Right atrium auricular region (tissue), 2 donors: ENCODE results near the gene IL17D. TPM values are rescaled to one million over a fixed set of nuclear protein-coding genes. Genes with fewer than 3 reads are reported as not detected.
A peak's percentile ranks its signal among the peaks of the same experiment; 100 is the strongest.

ENCODE experiments used
- DNase-seq: peaks from one replicate; pipeline ENCODE4 v3.0.0-alpha.2; 2019; ENCODE audit warnings: low spot score
- H3K27ac ChIP-seq, 2 donors: fragments of 200-600 bp; sonication (generic); 1 replicate in 1 of 2; 2 replicates in 1 of 2; pipeline ENCODE4 v1.5.1; 2016 to 2019
- H3K27me3 ChIP-seq, 2 donors: fragments of 200-600 bp; sonication (generic); one replicate each; pipeline versions ENCODE4 v1.5.1 to v1.6.0; 2017 to 2019
- H3K36me3 ChIP-seq: fragments of 200-600 bp; sonication (generic); one replicate; pipeline ENCODE4 v1.5.1; 2016
- H3K4me1 ChIP-seq, 2 donors: fragments of 200-600 bp; sonication (generic); one replicate each; pipeline versions ENCODE4 v1.5.1 to v1.6.0; 2017 to 2019
- H3K4me3 ChIP-seq, 2 donors: fragments of 200-600 bp; sonication (generic); 1 replicate in 1 of 2; 2 replicates in 1 of 2; pipeline ENCODE4 v1.5.1; 2017 to 2019; ENCODE audit warnings: mild to moderate bottlenecking in 1 of 2, moderate library complexity in 1 of 2
- H3K9me3 ChIP-seq, 2 donors: fragments of 200-600 bp; sonication (generic); one replicate each; pipeline ENCODE4 v1.5.1; 2019
- CTCF ChIP-seq, 2 donors: fragments of 200-600 bp; sonication (generic); IDR thresholded peaks; one replicate each; pipeline ENCODE4 v1.5.1; 2019; ENCODE audit warnings: antibody characterized with exemption in 2 of 2
- total RNA-seq, 2 donors: library from RNA; depleted of rRNA; stranded (reverse); fragments of >200 nt; gene quantifications; one replicate each; pipeline ENCODE4 v1.1.0, GENCODE V29; 2016

Gene IL17D
- total RNA-seq, 2 donors from 2014 or later = 1.9 to 2.5 TPM

GRCh38 chr13:20704459-20705069, 1.1 kb downstream of the IL17D start:
- peaks cover 0 to 16% of the 10 kb centered on the region in 2 donors for H3K4me1 ChIP-seq
- H3K36me3 ChIP-seq = no peaks in the 10 kb centered on the region
- H3K27me3 ChIP-seq = no peaks in the 10 kb centered on the region
- H3K27ac ChIP-seq = peak overlapping the region; percentile 39 to 49
- peak overlapping the region; percentile 47 to 68 for H3K4me3 ChIP-seq
- no peak for TF ChIP-seq CTCF (IDR thresholded peaks at IDR 0.05)
- no peak for DNase-seq
- H3K9me3 ChIP-seq = no peaks in the 10 kb centered on the region

- no peak for DNase-seq
Measured at GRCh38 chr13:20706661-20707060, 3.2 kb downstream of the IL17D start.

DNA sequence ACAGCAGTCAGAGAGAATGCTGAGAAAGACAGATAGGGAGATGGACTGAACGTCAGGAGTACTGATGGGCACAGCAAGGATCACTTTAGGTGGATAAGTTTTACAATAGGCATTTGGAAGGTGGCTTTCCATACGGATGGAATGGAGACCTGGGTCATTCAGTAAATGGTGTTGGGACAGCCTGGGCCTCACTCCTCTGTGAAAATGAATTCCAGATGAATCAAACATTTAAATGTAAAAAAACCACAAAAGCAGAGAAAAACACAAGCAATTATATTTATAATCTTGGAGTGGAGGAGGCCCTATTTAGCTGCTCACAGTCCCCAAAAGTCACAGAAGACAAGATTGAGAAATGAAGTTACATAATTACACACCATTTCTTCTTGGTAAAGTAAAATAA, 4.7 kb downstream of the IL17D start:
- Histone ChIP-seq H3K27ac (peak overlapping the region in 1 of 2 donors; percentile 55), H3K27me3 (no peaks in the 10 kb centered on the region), H3K36me3 (no peaks in the 10 kb centered on the region), H3K4me1 (peaks cover 0 to 16% of the 10 kb centered on the region in 2 donors), H3K9me3 (no peaks in the 10 kb centered on the region), H3K4me3 (no peak overlapping the region)
- DNase-seq = peak; percentile 21
- no peak for TF ChIP-seq CTCF (IDR thresholded peaks at IDR 0.05)

More at GRCh38 chr13:20706661-20707060, 3.2 kb downstream of the IL17D start:
- H3K36me3 ChIP-seq = no peaks in the 10 kb centered on the region
- no peaks in the 10 kb centered on the region for H3K9me3 ChIP-seq
- H3K27ac ChIP-seq = no peak overlapping the region
- no peak for TF ChIP-seq CTCF (IDR thresholded peaks at IDR 0.05)
- no peaks in the 10 kb centered on the region for H3K27me3 ChIP-seq
- no peak overlapping the region for H3K4me3 ChIP-seq
- H3K4me1 ChIP-seq = peaks cover 0 to 16% of the 10 kb centered on the region in 2 donors

DNA sequence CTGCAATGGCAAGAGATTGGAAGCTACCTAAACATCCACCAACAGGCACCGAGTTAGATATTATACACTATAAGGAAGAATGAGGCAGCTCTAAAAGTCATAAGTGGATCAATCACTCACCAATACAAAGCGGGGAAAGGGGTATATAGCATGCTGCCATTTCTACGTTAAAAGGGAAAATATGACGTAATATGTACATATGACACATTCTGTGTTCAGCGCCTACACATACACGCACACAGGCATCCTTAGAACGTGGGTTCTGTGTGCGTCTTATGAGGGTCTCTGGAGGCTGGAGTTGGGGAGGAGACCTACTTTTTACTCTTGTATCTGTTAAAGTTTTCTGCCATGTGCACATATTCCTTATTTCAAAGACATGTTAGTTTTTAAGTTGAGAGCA, 5.9 kb downstream of the IL17D start:
- H3K4me1 ChIP-seq = peaks cover 0 to 26% of the 10 kb centered on the region in 2 donors
- H3K27ac ChIP-seq = peak overlapping the region; percentile 29 to 58
- TF ChIP-seq CTCF (IDR thresholded peaks at IDR 0.05) = no peak
- H3K9me3 ChIP-seq = no peaks in the 10 kb centered on the region
- no peaks in the 10 kb centered on the region for H3K27me3 ChIP-seq
- H3K4me3 ChIP-seq = no peak overlapping the region
- DNase-seq = no peak
- H3K36me3 ChIP-seq = no peaks in the 10 kb centered on the region

DNA sequence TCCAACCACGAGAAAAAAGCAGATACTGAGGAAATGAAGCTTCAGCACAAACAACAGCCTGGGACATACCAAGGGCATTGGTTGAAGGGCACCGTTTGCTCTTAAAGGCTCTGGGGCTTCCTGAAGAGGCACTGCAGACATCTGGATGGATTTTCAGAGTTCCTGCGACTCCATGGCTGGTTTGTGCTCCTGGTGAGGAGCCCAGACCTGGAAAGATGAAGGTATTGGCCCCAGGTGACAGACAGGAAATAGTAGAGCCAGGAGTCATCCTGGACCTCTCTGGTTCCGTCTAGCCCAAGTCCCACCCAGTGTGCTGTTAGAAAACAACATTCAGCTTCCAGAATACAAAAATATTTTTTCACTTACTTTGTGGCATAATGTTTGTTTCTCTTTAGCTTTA, 6.3 kb downstream of the IL17D start:
- TF ChIP-seq CTCF (IDR thresholded peaks at IDR 0.05) = no peak
- Histone ChIP-seq H3K27ac (peak overlapping the region; percentile 29 to 58), H3K4me1 (peaks cover 0 to 24% of the 10 kb centered on the region in 2 donors), H3K36me3 (no peaks in the 10 kb centered on the region), H3K9me3 (no peaks in the 10 kb centered on the region), H3K4me3 (no peak overlapping the region), H3K27me3 (no peaks in the 10 kb centered on the region)
- DNase-seq = peak; percentile 57
